AG09319 (cell line): ENCODE results near the gene POLR3H.
A peak's percentile ranks its signal among the peaks of the same experiment; 100 is the strongest.
"Not testable (repeated sequence)": the region's sequence is repeated elsewhere in the genome, so short reads cannot be mapped to it uniquely, and the experiment has no call there.

Experiments used
- DNase-seq: peaks from one replicate; pipeline ENCODE4 v3.0.0-alpha.2; 2010; ENCODE audit warnings: low read depth; ENCODE audit errors: extremely low read depth
- CTCF ChIP-seq: IDR thresholded peaks from 2 replicates; pipeline ENCODE4 v1.5.1; 2011; ENCODE audit warnings: low read depth, mild to moderate bottlenecking, inconsistent platforms, low read length, moderate library complexity

POLR3H gene

GRCh38 chr22:41543854-41544670, at the start of gene POLR3H:
TSS of gene POLR3H (minus strand) at chr22:41544470. CDS start at chr22:41544101, 369 bp downstream.
- TF ChIP-seq CTCF: peak; percentile 71
- DNase-seq: peak; percentile 94

- not testable (repeated sequence) for DNase-seq
Measured at GRCh38 chr22:41593336-41593960, 49.2 kb upstream of the POLR3H start.

- DNase-seq: peak; percentile 99
- TF ChIP-seq CTCF: no peak
Measured at GRCh38 chr22:41589391-41590241, 45.3 kb upstream of the POLR3H start, which contains the start of gene PMM1. TSS of gene PMM1 (minus strand) at chr22:41589840. CDS start at chr22:41589805, 35 bp downstream.

- TF ChIP-seq CTCF: no peak
- no peak for DNase-seq
Measured at GRCh38 chr22:41587347-41587723, 43.1 kb upstream of the POLR3H start.

GRCh38 chr22:41585898-41586297, 41.6 kb upstream of the POLR3H start:
- no peak for DNase-seq
- TF ChIP-seq CTCF: no peak

GRCh38 chr22:41584881-41585280, 40.6 kb upstream of the POLR3H start:
- TF ChIP-seq CTCF: no peak
- DNase-seq: no peak

- no peak for DNase-seq
- TF ChIP-seq CTCF: no peak
Measured at GRCh38 chr22:41582694-41583093, 38.4 kb upstream of the POLR3H start.
